ENCODE measurements around the gene ZNF135. TPM values are rescaled to one million over a fixed set of nuclear protein-coding genes. Genes with fewer than 3 reads are reported as not detected.

Gene ZNF135
- 3.7 TPM for total RNA-seq
- long read RNA-seq, partial matches to known transcripts = 2 of 4 reads
- long read RNA-seq, other reads (novel, unspliced or antisense) = 1 of 4 reads

DNA sequence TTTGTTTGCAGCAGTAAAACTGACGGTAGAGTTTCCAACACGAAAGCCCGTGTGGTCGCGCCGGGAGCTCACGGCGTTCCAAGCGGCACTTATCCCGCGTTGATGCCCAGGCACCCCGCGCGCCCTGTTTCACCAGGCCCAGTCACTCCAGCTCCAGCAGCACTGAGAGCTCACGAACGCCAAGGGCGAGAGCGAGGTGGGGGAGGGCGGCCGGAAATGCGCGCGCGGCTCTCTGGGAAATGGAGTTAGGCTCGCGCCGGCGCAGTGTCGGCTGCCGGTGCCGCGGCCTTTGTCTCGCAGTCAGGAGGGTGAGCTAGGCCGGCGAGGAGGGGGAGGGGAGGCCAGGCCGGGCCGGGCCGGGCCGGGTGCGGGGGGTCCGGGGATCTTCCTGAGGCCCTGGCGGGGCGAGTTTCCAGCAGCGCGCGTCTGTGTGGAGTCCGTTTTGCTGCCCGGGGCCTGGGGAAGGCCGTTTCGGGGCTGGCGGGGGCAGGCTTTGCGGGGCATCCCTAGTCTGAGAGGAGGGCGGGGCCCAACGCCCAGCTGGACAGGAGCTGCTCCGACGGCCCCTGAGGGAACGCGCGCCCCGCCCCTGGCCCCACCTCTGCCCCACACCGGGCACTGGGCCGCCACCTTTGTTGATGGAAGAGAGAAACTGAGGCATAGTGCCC, at the start of gene ZNF135:
ZNF135 (plus strand) TSS at position 280 of the 668 bp plus-strand sequence. CDS start 721 bp downstream, outside the sequence.
- intact Hi-C loops (cut with DNase I) = loop anchor here (1.0 to 5.0 kb wide), 2 partner anchors 39 to 57 kb away; partner anchors contain the start of genes ZNF606 and ZSCAN18
- peak; percentile 91 for DNase-seq (ENCODE audit: missing footprints)

GRCh38 chr19:58009301-58009665, 49.8 kb upstream of the ZNF135 start:
- intact Hi-C loops (cut with DNase I) = no loop called here
- no peak for DNase-seq (ENCODE audit: missing footprints)
- ATAC-seq = no peak

More for the DNA sequence above, at the start of gene ZNF135:
- peak; percentile 97 for ATAC-seq

DNA sequence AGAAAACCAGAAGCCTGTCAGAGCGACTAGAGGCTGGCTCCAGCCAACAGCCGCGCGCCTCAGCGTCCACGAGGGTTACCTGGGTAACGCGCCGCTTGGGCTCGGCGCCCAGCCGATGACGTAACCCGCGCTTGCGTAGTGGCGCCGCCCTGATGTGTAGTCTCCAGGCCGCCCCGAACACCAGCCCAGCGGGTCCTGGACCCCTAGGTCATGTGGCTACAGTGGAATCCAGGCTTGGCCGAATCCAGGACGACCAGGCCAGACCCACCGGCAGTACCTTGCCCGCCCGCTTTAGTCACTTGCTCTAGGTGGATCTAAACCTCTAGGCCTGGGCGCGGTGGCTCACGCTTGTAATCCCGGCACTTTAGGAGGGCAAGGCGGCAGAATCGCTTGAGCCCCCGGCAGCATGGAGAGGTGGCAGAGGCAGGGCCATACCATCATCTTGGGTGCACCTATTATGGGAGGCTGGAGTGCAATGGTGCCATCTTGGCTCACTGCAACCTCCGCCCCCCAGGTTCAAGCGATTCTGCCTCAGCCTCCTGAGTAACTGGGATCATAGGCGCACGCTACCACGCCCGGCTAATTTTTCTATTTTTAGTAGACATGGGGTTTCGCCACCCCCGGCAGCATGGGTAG, 49.3 kb upstream of the ZNF135 start:
- ATAC-seq (peak; percentile 94), DNase-seq (ENCODE audit: missing footprints) (peak; percentile 91)
- intact Hi-C loops (cut with DNase I) = no loop called here

- DNase-seq (ENCODE audit: missing footprints) = no peak
- no peak for ATAC-seq
- intact Hi-C loops (cut with DNase I) = no loop called here
Measured at GRCh38 chr19:58010507-58010906, 48.6 kb upstream of the ZNF135 start.

DNA sequence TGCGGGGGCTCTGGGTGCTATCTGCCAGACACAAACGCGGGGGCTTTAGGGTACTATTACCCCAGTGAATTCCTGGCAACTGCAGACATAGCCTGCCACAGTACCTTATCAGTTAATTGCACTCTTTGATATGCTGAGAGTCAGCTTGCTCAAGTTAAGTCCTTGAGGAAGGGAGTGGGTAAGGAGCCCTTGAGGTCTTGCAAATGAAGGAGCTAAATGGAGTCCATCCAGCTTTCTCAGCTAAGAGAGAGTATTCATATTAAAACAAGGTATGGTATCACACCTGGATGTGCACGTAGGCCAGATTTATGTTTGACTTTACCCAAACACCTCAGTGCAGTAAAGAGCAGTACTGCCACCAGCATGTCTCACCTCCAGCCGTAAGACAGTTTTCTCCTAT, 44.9 kb upstream of the ZNF135 start:
- DNase-seq (ENCODE audit: missing footprints) (no peak), ATAC-seq (no peak)
- intact Hi-C loops (cut with DNase I) = no loop called here

DNA sequence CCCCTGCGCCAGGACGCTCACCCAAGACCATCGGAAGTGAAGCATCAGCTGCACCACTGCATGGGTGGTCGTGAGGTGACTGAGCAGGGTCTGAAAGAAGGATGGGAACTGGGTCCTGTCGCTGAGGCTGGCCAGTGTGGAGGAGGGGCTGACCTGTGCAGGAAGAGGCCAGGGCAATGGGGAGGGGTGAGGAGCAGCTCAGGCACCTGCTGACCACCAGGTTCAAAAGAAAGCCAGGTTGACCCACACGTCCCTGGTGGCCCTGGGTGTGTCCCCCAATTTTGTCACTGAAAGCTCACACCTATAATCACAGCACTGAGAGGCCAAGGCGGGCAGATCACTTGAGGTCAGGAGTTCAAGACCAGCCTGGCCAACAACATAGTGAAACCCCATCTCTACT, 39.0 kb upstream of the ZNF135 start:
- DNase-seq (ENCODE audit: missing footprints) (no peak), ATAC-seq (no peak)
- intact Hi-C loops (cut with DNase I) = no loop called here

GRCh38 chr19:58021541-58022282, 37.4 kb upstream of the ZNF135 start:
- DNase-seq (ENCODE audit: missing footprints) (no peak), ATAC-seq (peak; percentile 94)
- intact Hi-C loops (cut with DNase I) = loop anchor here (1.0 kb wide), 1 partner anchor 134 kb away; no protein-coding TSS in a partner anchor

DNA sequence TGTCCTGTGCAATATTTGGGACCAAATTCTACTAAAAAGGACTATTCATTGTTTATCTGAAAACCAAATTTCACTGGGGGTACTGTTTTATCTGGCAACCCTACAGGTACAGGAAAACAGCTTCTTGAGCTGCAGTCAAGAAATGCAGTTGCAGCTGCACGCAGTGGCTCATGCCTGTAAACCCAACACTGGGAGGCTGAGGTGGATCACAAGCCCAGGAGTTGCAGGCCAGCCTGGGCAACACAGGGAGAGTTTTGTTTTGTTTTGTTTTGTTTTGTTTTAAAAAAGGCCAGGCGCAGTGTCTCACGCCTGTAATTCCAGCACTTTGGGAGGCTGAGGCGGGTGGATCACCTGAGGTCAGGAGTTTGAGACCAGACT, 36.8 kb upstream of the ZNF135 start:
- DNase-seq (ENCODE audit: missing footprints) (no peak), ATAC-seq (no peak)
- intact Hi-C loops (cut with DNase I) = loop anchor here (1.0 kb wide), 1 partner anchor 133 kb away; no protein-coding TSS in a partner anchor

- no peak for ATAC-seq
- intact Hi-C loops (cut with DNase I) = no loop called here
- no peak for DNase-seq (ENCODE audit: missing footprints)
Measured at GRCh38 chr19:58024661-58025060, 34.4 kb upstream of the ZNF135 start.

DNA sequence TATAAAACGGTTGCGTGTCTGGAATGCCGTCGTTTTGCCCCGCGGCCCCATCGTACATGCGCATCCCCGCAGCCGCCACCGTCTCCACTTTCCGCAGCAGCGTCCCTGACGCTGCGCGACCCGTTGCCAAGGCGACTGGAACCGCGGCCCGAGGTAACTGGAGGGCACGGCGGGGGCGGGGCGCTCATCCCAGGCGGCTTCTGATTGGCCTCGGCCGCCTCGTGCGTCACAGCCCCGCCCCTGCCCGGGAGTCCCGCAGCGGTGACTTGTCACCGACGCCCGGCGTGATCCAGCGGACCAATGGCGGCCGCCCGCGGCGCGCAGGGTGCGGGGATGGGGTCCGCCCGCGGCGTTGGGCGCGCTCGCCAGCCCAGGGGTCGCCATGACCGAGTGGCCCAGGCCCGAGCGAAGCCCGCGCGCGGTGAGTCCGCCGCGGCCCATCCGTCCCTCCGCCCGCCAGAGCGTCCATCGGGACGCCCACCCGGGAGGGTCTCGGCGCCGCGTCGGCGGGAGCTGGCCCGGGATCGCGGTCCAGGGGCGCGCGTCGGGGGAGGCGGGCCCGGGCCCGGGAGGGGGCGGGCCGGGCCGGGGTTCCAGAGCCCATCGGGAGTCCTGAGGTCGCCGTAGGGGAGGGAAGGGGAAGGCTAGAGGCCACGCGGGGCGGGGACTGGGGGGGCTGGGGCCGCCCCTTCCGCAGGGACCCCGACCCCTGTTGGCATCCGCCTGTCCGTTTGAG, 25.2 kb upstream of the ZNF135 start, which contains the start of gene ZSCAN1:
ZSCAN1 (plus strand) TSS at position 285 of the 736 bp plus-strand sequence. CDS start 3,812 bp downstream, outside the sequence.
- peak; percentile 96 for ATAC-seq
- DNase-seq (ENCODE audit: missing footprints) = peak; percentile 88
- intact Hi-C loops (cut with DNase I) = no loop called here

DNA sequence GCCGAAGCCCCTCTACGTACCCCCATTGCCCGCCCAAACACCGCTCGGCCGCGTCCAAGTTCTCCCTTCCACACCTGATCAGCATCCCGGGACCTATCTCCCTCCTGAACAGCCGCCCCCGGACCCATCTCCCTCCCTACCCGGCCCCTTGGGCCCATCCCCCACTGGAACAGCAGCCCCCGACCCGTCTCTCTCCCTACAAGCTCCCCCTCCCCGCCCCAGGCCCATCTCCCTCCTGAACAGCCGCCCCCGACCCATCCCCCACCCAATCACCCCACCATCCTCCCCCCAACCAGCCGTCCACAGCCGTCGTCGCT, 24.6 kb upstream of the ZNF135 start:
- intact Hi-C loops (cut with DNase I) = no loop called here
- ATAC-seq = no peak
- no peak for DNase-seq (ENCODE audit: missing footprints)

GRCh38 chr19:58035863-58036262, 23.2 kb upstream of the ZNF135 start:
- DNase-seq (ENCODE audit: missing footprints) (no peak), ATAC-seq (no peak)
- intact Hi-C loops (cut with DNase I) = no loop called here

- intact Hi-C loops (cut with DNase I) = no loop called here
- no peak for DNase-seq (ENCODE audit: missing footprints)
- no peak for ATAC-seq
Measured at GRCh38 chr19:58037927-58038687, 21.0 kb upstream of the ZNF135 start.

DNA sequence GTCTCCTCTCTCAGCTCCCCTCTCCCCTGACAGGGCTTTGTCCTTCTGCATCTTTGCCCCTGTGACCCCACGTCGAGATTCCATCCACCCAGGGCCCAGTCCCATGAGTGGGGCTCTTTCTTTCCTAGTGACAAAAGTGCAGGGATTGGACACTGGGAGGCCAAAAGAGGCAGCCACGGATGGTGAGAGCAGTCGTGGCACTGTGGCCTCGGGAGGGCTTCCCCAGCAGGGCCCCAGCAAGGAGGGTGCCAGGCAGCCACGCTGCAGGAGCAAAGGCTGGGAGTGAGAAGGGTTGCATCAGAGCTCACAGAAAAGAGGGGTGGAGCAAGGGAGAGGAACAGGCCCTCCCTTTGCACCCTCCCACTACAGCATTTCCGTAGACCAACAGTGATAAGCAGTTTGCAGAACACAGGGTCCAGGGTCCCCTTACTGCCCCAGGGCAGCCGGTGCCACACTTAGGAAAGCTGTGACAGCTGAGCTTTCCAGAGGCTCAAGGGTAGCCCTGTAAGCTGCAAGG, 20.3 kb upstream of the ZNF135 start:
- intact Hi-C loops (cut with DNase I) = no loop called here
- no peak for ATAC-seq
- no peak for DNase-seq (ENCODE audit: missing footprints)

DNA sequence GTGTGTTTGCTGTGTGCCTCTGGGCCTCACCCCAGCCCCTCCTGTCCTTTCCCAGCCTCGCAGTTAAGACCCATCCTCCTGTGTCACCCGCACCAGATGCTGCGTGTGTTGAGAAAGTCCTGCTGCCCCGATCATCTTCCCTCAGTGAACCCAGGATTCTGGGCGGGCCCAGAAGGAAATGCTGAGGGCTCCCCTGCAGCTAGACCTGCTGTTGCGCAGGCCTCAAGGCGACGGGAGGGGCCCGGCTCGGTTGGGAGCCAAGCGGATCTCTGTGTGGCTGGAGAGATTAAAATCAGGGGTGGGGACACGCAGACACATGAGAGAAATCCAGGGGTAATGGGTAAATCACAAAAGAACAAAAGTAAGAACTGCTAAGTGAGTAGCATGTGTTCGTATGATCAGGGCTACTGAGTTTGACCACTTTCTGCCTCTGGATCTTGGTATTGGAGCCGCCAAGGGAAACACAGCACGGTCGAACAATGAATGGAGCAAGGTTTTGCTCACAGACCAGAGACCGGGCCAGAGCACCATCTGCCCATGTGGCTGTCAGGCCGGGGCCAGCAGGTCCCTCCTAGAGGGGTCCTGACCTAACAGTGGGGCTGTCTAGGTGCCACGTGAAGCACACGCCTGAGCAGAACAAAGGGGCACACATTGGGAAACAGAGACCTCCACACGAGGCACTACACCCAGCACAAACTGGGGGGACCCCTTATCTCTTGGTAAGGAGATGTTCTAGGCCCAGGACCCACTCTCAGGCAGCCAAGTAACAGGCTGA, 18.1 kb upstream of the ZNF135 start:
- no peak for DNase-seq (ENCODE audit: missing footprints)
- ATAC-seq = no peak
- intact Hi-C loops (cut with DNase I) = no loop called here

DNA sequence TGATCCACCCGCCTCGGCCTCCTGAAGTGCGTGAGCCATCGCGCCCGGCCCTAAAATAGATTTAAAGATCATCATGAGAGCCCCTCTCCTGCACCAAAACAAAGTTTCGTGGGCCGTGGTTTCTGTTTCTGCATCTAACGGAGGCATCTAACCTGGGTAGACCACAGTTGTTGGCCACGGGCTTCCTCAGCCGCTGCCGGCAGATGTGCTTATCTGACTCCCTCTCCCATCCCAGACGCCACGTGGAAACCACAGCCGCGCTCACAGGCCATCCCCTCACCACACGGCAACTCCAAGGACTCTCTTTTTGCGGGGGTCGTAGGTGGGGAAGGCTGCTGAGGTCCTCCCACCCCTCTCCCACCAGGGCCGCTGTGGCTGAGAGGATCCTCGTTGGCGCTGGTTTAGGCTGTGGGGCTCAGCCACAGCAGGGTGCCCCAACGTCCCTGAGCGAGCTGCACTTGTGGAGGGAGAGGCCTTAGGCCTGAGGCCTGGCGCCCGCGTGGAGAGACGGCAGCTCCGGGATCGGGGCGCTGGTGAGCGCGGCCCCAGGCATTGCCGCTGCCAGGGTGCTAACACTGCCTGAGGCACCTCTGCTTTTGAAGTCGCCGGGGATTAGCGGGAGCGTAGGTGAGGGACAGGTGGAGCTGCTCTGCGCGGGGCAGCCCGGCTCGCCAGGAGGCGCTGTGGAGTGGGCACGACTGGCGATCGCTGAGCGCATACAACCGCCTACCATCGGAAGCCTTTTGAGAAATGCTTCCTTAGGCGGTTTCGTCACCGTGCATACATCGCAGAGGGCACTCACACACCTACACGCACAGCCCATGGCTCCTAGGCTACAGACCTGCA, 16.4 kb upstream of the ZNF135 start:
- no peak for DNase-seq (ENCODE audit: missing footprints)

GRCh38 chr19:58044391-58044790, 14.7 kb upstream of the ZNF135 start:
- ATAC-seq (no peak), DNase-seq (ENCODE audit: missing footprints) (no peak)

More for the DNA sequence above, 16.4 kb upstream of the ZNF135 start:
- ATAC-seq = no peak
- intact Hi-C loops (cut with DNase I) = no loop called here

More at GRCh38 chr19:58044391-58044790, 14.7 kb upstream of the ZNF135 start:
- intact Hi-C loops (cut with DNase I) = no loop called here

All from Right ventricle myocardium inferior (tissue), 1 donor.